ENCODE data around the gene CD300LG.
A peak's percentile ranks its signal among the peaks of the same experiment; 100 is the strongest.
"Not testable (repeated sequence)": the region's sequence is repeated elsewhere in the genome, so short reads cannot be mapped to it uniquely, and the experiment has no call there.

The CD300LG gene

DNA sequence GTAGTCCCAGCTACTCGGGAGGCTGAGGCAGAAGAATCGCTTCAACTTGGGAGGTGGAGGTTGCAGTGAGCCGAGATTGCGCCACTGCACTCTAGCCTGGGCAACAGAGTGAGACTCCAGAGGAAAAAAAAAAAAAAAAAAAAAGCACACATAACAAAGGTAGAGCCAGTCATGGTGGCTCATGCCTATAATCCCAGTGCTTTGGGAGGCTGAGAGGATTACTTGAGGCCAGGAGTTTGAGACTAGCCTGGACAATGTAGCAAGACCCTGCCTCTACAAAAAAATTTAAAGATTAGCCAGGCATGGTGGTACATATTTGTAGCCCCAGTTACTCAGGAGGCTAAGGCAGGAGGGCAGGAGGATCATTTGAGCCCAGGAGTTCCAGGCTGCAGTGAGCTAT, 47.5 kb downstream of the CD300LG start:
- H3K27ac Mint-ChIP-seq; H3K4me3 Mint-ChIP-seq; H3K4me1 Mint-ChIP-seq (ENCODE audit: low read depth); DNase-seq; H3K36me3 Mint-ChIP-seq (ENCODE audit: low read depth); H3K27me3 Mint-ChIP-seq; H3K9me3 Mint-ChIP-seq: not testable (repeated sequence)

DNA sequence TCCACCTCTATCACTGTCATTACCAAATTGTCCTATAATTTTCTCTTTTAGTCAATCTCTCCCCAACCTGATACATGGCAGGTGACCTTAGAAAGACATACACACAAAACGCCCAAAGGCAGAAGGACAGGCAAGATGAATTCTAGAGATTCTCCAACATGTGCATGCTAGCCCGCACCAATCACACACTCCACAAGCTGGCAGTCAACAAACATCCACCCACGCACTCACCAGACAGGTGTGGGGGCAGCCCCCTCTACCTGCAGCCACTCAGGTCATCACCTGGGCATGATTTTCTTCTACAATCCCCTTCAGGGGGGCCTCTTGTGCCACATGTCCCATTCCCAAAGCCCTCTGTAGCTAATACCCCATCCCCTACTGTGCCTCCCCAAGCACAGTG, 50.9 kb downstream of the CD300LG start:
- peaks cover 11% of the 10 kb centered on the region for H3K27me3 Mint-ChIP-seq
- no peak overlapping the region for H3K4me3 Mint-ChIP-seq
- no peaks in the 10 kb centered on the region for H3K36me3 Mint-ChIP-seq (ENCODE audit: low read depth)
- peaks cover 8% of the 10 kb centered on the region for H3K4me1 Mint-ChIP-seq (ENCODE audit: low read depth)
- DNase-seq: no peak
- H3K27ac Mint-ChIP-seq: no peak overlapping the region
- no peaks in the 10 kb centered on the region for H3K9me3 Mint-ChIP-seq

GRCh38 chr17:43898446-43898845, 51.5 kb downstream of the CD300LG start:
- peaks cover 11% of the 10 kb centered on the region for H3K27me3 Mint-ChIP-seq
- no peaks in the 10 kb centered on the region for H3K9me3 Mint-ChIP-seq
- no peak overlapping the region for H3K4me3 Mint-ChIP-seq
- no peak for DNase-seq
- H3K36me3 Mint-ChIP-seq (ENCODE audit: low read depth): no peaks in the 10 kb centered on the region
- H3K4me1 Mint-ChIP-seq (ENCODE audit: low read depth): peaks cover 8% of the 10 kb centered on the region
- no peak overlapping the region for H3K27ac Mint-ChIP-seq

DNA sequence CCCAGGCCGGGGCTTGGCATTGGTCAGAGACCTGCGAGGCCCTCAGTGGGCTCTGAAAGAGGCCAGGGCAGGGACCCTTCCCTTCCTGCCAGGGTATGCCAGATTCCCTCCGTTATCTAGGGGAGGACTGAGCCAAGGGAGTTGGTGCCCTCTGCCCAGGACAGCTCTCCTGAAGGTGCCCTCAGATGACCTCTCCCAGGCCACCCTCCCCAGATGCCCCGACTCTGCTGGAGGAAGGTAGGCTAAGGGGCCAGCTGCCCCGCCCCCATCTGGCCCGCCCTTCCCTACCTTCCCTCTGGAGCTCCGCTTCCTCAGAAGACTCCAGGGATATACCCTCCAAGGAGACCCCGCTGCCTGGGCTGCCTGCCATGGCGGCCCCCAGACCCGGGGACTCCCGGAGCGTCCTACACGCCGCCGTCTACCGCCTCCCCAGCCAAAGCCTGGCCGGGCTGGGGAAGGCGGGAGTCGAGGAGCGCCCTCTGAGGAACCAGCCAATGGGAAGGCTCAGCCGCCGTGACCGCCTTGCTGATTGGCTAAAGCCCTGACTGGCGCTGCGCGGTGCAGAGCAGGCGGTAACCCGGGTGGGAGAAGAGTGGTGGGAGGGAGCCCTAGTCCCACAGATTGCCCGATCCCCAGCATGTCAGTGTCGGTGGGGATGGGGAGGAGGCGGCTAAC, 53.3 kb downstream of the CD300LG start:
- peak; percentile 87 for DNase-seq

DNA sequence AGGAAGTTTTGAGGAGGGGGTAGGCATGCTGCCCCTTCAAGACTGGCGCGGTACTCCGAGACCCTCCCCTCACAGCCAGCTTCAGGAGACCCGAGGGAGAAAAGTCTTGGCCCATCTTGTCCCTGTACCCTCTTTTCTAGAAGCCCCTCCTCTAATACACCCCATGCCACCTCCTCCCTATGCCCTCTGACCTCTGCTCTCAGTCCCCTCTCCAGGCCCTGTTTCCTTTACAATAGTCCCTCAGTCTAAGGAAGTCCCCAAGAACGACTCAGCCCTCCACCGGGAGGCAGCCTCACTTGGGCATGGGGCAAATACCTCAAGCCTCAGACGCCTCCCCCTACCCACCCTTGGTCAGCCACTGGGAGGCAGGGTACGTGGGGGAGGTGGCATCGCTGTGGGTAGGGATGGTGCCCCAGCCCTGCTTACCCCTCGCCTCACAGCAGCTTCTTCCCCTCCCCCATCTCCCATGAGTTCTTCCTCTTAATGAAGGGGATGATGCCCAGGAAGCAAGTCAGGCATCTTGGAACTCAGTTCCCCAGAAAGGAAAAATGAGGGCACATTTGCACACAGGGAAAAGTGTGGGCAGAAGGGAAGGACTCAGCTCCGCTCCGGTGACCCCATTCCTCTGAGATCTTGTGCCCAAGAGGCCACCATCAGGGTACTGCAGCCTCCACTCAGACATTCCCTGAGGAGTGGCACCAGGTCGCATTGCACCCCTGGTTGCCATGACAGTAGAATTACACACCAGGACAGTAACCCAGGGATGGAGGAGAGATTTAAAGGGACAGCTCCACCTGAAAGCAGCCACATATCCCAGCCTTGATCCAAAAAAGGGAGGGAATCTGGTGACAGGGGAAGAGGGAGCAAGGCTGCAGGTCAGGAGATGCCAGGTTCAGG, 54.1 kb downstream of the CD300LG start:
- Mint-ChIP-seq H3K9me3 (no peaks in the 10 kb centered on the region), H3K27me3 (peaks cover 26% of the 10 kb centered on the region), H3K4me3 (peak overlapping the region; percentile 70), H3K4me1 (ENCODE audit: low read depth) (peaks cover 9% of the 10 kb centered on the region), H3K27ac (no peak overlapping the region), H3K36me3 (ENCODE audit: low read depth) (no peaks in the 10 kb centered on the region)
- DNase-seq: no peak

More for the DNA sequence above, 53.3 kb downstream of the CD300LG start:
- Mint-ChIP-seq H3K4me1 (ENCODE audit: low read depth) (peaks cover 8% of the 10 kb centered on the region), H3K4me3 (peak overlapping the region; percentile 70), H3K27me3 (peaks cover 20% of the 10 kb centered on the region), H3K36me3 (ENCODE audit: low read depth) (no peaks in the 10 kb centered on the region), H3K27ac (peak overlapping the region; percentile 75), H3K9me3 (no peaks in the 10 kb centered on the region)

DNA sequence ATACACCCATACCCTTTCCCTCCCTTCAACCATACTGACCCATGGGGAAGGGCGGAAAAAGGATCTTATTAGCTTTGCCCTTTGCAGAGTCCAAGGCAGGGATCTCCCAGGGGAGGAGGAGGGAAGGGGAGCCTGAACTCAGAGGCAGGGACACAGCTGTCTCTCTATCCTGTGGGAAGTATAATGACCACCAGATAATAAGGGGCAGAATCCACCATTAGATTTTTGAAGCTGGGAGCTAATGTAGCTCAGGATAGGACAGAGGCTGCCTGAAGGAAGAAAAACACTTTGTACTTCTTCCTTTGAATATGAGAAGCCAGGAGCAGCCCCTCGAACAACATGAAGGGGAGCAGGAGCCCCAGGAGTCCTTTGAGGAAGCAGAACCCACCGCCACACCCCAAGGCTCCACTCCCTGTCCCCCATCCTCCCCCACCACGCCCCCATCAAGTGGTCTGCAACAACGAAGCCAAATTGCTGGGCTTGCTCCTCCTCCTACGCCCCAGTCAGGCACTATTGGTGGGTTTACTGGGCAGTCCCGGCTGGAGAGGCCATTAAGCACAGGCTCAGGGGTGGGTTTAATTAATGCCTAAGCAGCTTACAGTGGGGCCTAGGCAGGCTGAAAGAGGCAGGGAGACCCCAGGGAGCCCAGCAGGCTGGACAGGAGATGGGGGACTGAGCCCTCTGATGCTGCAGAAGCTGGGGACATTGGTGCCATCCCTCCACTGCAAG, 55.0 kb downstream of the CD300LG start:
- Mint-ChIP-seq H3K36me3 (ENCODE audit: low read depth) (no peaks in the 10 kb centered on the region), H3K4me1 (ENCODE audit: low read depth) (peaks cover 18% of the 10 kb centered on the region), H3K9me3 (no peaks in the 10 kb centered on the region), H3K4me3 (no peak overlapping the region), H3K27me3 (peaks cover 34% of the 10 kb centered on the region), H3K27ac (no peak overlapping the region)
- DNase-seq: no peak

DNA sequence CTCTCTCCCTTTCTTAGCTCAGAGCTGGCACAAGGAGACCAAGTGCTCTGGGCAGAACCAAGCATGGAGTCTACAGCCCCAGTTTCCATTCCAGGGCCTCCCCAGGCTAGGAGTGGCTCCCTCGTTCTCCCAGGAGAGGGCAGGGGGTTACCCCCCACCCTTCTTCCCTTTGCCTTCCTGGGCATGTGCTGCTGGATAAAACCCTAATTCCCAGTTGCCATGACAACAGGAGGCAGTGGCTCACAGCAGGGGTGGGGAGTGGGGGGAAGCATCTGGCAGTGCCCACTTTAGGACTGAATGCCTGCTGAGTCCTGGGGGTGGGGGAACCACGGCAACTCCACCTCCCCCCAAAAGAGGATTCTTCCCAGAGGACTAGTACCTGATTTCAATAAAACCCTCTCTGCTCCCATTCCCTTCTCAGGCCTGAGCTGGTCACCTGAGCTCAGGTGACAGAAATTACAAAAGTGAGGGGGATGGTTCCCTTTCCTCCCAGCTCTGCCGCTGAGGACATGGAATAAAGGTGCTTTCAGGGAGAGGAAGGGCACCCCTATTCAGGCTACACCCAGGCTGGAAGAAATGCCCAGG, 58.5 kb downstream of the CD300LG start:
- Mint-ChIP-seq H3K9me3 (no peaks in the 10 kb centered on the region), H3K4me3 (no peak overlapping the region), H3K36me3 (ENCODE audit: low read depth) (no peaks in the 10 kb centered on the region), H3K27ac (no peak overlapping the region), H3K27me3 (peaks cover 38% of the 10 kb centered on the region), H3K4me1 (ENCODE audit: low read depth) (peaks cover 27% of the 10 kb centered on the region)
- DNase-seq: no peak

- H3K27me3 Mint-ChIP-seq: peaks cover 31% of the 10 kb centered on the region
Observed at GRCh38 chr17:43905985-43906852, 59.2 kb downstream of the CD300LG start.

GRCh38 chr17:43906951-43907424, 60.0 kb downstream of the CD300LG start:
- Mint-ChIP-seq H3K27ac (no peak overlapping the region), H3K9me3 (no peaks in the 10 kb centered on the region), H3K36me3 (ENCODE audit: low read depth) (no peaks in the 10 kb centered on the region), H3K27me3 (peaks cover 28% of the 10 kb centered on the region), H3K4me3 (peak overlapping the region; percentile 66), H3K4me1 (ENCODE audit: low read depth) (peaks cover 20% of the 10 kb centered on the region)
- DNase-seq: no peak

More at GRCh38 chr17:43905985-43906852, 59.2 kb downstream of the CD300LG start:
- Mint-ChIP-seq H3K27ac (no peak overlapping the region), H3K36me3 (ENCODE audit: low read depth) (no peaks in the 10 kb centered on the region), H3K9me3 (no peaks in the 10 kb centered on the region), H3K4me1 (ENCODE audit: low read depth) (peaks cover 20% of the 10 kb centered on the region), H3K4me3 (peak overlapping the region; percentile 66)
- DNase-seq: peak; percentile 55

DNA sequence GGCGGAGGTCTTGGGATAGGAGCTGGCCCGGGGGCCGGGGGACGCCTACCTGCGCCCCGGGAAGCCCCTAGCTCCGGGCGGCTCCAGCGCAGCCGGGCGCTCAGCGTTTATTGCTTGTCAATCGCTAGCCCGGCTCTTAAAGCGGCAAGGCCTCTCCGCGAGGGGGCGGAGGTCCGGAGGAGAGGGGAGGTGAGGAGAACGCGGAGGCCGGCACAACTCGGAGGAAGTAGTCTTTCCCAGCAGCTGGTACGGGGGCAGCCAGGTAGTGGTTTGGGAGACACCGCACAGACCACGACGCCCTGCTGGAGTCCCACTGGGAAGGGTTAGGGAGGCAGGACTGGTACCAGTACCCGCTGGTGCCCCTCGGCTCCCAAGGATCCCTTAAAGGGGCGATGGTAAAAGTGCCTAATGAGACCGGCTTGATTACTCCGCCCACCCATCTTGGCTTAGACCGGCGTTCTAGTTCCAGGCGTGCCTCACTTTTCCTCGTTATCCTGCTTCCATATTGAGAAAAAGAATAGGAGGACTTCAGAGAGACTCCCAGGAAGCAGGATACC, 60.5 kb downstream of the CD300LG start, which contains the start of gene MPP2:
Gene MPP2 (minus strand): TSS at position 112 of the 557 bp plus-strand sequence. CDS start 3,076 bp downstream, outside the sequence.
- Mint-ChIP-seq H3K9me3 (no peaks in the 10 kb centered on the region), H3K27ac (no peak within 1 kb of the TSS), H3K4me1 (ENCODE audit: low read depth) (peaks cover 20% of the 10 kb centered on the region), H3K36me3 (ENCODE audit: low read depth) (no peaks in the 10 kb centered on the region), H3K27me3 (peaks cover 28% of the 10 kb centered on the region), H3K4me3 (peak within 1 kb of the TSS; percentile 66)
- DNase-seq: peak; percentile 76

- Mint-ChIP-seq H3K27ac (no peak overlapping the region), H3K9me3 (no peaks in the 10 kb centered on the region), H3K4me3 (peak overlapping the region; percentile 66), H3K27me3 (peaks cover 28% of the 10 kb centered on the region), H3K4me1 (ENCODE audit: low read depth) (peaks cover 20% of the 10 kb centered on the region), H3K36me3 (ENCODE audit: low read depth) (no peaks in the 10 kb centered on the region)
- DNase-seq: peak; percentile 71
Observed at GRCh38 chr17:43907998-43908721, 61.2 kb downstream of the CD300LG start.

DNA sequence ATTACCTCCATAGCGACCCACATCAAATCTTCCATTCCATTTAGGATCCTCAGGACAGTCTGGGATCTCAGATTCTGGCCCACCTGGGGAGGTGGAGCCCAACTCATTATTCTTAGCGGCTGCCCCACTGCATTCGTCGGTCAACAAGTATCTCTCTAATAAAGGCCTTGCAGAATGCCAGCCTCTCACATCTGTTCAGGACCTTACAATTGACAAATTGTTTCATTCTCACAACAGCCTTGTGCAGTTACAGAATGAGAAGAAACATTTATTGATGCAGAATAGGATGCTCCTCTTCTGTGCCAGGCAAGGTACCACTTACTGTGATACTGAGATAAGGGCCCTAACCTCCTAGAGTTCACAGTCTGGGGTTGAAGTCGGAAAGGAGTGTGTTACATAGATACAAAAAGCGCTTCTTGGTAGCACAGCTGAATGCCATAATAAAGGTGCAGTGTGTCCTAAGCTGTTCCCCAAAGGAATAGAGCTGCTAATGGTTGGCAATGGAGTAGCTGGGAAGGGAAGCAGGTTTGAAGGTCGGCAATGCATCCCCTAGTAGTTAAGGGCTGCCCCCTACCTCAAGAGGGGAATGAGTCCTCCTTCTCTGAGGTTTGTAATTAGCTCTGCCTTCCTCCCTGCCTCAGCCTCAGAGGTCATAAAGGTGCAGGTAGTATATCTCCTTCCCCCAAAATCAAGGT, 62.7 kb downstream of the CD300LG start:
- Mint-ChIP-seq H3K9me3 (no peaks in the 10 kb centered on the region), H3K36me3 (ENCODE audit: low read depth) (no peaks in the 10 kb centered on the region), H3K4me3 (no peak overlapping the region), H3K27me3 (peaks cover 18% of the 10 kb centered on the region), H3K27ac (no peak overlapping the region), H3K4me1 (ENCODE audit: low read depth) (peaks cover 20% of the 10 kb centered on the region)
- no peak for DNase-seq

Measured in activated T-cell treated with anti-CD3 and anti-CD28 coated beads, Interleukin-2, amount 50 U/mL, for 24 hours (primary cell).